ENCODE data around the gene GPR148.

DNA sequence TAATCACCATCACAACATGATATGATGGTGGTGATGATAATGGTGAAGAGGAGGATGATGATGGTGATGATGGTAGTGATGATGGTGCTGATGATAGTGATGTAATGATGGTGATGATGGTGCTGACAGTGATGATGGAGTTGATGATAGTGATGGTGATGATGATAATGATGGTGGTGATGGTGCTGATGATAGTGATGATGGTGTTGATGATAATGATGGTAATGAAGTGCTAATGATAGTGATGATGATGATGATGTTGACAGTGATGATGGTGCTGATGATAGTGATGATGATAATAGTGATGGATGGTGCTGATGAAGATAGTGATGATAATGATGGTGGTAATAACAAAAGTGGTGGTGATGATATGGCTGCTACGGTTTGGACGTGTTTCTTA is 4.4 kb upstream of the GPR148 start:
- TF ChIP-seq, protein P1, sequence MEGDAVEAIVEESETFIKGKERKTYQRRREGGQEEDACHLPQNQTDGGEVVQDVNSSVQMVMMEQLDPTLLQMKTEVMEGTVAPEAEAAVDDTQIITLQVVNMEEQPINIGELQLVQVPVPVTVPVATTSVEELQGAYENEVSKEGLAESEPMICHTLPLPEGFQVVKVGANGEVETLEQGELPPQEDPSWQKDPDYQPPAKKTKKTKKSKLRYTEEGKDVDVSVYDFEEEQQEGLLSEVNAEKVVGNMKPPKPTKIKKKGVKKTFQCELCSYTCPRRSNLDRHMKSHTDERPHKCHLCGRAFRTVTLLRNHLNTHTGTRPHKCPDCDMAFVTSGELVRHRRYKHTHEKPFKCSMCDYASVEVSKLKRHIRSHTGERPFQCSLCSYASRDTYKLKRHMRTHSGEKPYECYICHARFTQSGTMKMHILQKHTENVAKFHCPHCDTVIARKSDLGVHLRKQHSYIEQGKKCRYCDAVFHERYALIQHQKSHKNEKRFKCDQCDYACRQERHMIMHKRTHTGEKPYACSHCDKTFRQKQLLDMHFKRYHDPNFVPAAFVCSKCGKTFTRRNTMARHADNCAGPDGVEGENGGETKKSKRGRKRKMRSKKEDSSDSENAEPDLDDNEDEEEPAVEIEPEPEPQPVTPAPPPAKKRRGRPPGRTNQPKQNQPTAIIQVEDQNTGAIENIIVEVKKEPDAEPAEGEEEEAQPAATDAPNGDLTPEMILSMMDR (conservative IDR thresholded peaks at IDR 0.05; ENCODE audit: low read depth in 2 of 2): no peak
- no peak for TF ChIP-seq EZH2 (IDR thresholded peaks at IDR 0.05; ENCODE audit: low read depth, unreplicated experiment)

Measured in GM23338 (cell line).